ENCODE measurements around the gene LARP4B.

LARP4B gene

DNA sequence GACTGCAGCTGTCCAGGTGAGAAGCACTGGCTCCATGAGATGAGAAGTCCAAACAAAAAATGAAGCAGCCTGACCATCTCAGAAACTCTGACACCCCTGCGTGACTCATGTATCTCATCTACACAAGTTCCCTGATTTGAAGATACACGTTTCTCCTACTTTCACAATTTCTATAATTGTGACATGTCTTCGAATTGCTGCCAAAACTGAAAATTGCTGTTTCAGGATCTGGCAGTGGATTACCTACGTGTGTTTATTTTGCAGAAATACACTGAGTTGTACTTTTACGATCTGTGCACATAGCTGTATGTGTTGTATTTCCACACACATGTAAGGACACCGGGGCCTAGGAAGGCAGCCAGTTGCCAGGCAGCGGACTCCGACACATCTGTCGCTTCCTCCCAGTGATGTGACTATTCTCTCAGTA, 53.2 kb downstream of the LARP4B start:
- no peak overlapping the region for H3K4me3 Mint-ChIP-seq
- H3K9me3 Mint-ChIP-seq, result no peaks in the 10 kb centered on the region
- TF ChIP-seq, protein P1, sequence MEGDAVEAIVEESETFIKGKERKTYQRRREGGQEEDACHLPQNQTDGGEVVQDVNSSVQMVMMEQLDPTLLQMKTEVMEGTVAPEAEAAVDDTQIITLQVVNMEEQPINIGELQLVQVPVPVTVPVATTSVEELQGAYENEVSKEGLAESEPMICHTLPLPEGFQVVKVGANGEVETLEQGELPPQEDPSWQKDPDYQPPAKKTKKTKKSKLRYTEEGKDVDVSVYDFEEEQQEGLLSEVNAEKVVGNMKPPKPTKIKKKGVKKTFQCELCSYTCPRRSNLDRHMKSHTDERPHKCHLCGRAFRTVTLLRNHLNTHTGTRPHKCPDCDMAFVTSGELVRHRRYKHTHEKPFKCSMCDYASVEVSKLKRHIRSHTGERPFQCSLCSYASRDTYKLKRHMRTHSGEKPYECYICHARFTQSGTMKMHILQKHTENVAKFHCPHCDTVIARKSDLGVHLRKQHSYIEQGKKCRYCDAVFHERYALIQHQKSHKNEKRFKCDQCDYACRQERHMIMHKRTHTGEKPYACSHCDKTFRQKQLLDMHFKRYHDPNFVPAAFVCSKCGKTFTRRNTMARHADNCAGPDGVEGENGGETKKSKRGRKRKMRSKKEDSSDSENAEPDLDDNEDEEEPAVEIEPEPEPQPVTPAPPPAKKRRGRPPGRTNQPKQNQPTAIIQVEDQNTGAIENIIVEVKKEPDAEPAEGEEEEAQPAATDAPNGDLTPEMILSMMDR (IDR thresholded peaks at IDR 0.05; ENCODE audit: unreplicated experiment in 3 of 3), result no peak
- H3K27ac Mint-ChIP-seq, result no peak overlapping the region
- H3K27me3 Mint-ChIP-seq (ENCODE audit: low read depth), result no peaks in the 10 kb centered on the region
- H3K4me1 Mint-ChIP-seq, result peaks cover 11% of the 10 kb centered on the region
- H3K36me3 Mint-ChIP-seq (ENCODE audit: low read depth), result peaks cover 61% of the 10 kb centered on the region

DNA sequence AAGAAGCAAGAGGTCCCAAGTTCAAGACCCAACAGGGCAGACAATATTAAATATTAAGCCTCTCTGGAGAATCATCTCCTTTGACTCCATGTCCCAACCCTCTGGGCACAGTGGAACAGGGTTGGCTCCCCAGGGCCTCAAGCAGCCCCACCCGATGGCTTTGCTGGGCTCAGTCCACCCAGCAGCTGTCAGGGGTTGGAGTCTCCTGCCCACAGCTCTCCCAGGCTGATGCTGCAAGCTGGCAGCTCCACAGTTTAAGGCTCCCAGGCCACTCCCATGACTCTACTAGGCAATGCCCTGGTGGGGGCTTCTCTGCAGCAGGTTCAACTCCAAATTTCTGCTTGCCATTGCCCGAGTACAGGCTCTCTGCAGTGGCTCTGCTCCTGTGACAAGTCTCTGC, 55.1 kb downstream of the LARP4B start:
- H3K9me3 Mint-ChIP-seq, result no peaks in the 10 kb centered on the region
- H3K4me3 Mint-ChIP-seq, result no peak overlapping the region
- no peaks in the 10 kb centered on the region for H3K27me3 Mint-ChIP-seq (ENCODE audit: low read depth)
- TF ChIP-seq, protein P1 (IDR thresholded peaks at IDR 0.05; ENCODE audit: unreplicated experiment in 3 of 3), result no peak
- H3K27ac Mint-ChIP-seq, result no peak overlapping the region
- H3K36me3 Mint-ChIP-seq (ENCODE audit: low read depth), result peaks cover 64% of the 10 kb centered on the region
- peaks cover 29% of the 10 kb centered on the region for H3K4me1 Mint-ChIP-seq

DNA sequence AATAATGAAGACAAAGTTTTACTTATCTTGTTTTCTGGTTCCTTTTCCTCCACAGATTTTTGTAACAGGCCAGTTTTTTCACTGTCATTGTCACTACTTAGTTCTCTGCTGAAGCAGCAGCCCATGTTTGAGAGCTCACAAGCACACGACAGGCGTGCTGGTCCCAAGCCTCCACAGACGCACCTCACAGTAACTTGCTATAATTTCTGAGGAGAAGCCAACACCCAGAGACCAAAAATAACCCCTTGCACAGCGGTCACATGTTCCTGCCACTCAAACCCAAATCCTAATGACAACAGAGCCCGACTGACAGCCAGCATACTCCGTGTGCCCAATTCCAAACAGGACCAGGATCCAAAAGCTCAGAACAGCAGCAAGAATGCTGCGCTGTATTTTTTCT, 58.5 kb downstream of the LARP4B start:
- H3K36me3 Mint-ChIP-seq (ENCODE audit: low read depth), result peaks cover 55% of the 10 kb centered on the region
- H3K27ac Mint-ChIP-seq, result peak overlapping the region in 2 of 3 experiments; percentile 46 to 56
- TF ChIP-seq, protein P1 (IDR thresholded peaks at IDR 0.05; ENCODE audit: unreplicated experiment in 3 of 3), result no peak
- H3K4me3 Mint-ChIP-seq, result peak overlapping the region in 1 of 3 experiments; percentile 58
- H3K27me3 Mint-ChIP-seq (ENCODE audit: low read depth), result no peaks in the 10 kb centered on the region
- peaks cover 37% of the 10 kb centered on the region for H3K4me1 Mint-ChIP-seq
- no peaks in the 10 kb centered on the region for H3K9me3 Mint-ChIP-seq

GRCh38 chr10:871951-872403, 59.5 kb downstream of the LARP4B start:
- Mint-ChIP-seq H3K27ac (peak overlapping the region in 1 of 3 experiments; percentile 52), H3K4me1 (peaks cover 43% of the 10 kb centered on the region), H3K9me3 (no peaks in the 10 kb centered on the region), H3K4me3 (no peak overlapping the region), H3K36me3 (ENCODE audit: low read depth) (peaks cover 50% of the 10 kb centered on the region), H3K27me3 (ENCODE audit: low read depth) (no peaks in the 10 kb centered on the region)
- TF ChIP-seq, protein P1 (IDR thresholded peaks at IDR 0.05; ENCODE audit: unreplicated experiment in 3 of 3), result no peak

DNA sequence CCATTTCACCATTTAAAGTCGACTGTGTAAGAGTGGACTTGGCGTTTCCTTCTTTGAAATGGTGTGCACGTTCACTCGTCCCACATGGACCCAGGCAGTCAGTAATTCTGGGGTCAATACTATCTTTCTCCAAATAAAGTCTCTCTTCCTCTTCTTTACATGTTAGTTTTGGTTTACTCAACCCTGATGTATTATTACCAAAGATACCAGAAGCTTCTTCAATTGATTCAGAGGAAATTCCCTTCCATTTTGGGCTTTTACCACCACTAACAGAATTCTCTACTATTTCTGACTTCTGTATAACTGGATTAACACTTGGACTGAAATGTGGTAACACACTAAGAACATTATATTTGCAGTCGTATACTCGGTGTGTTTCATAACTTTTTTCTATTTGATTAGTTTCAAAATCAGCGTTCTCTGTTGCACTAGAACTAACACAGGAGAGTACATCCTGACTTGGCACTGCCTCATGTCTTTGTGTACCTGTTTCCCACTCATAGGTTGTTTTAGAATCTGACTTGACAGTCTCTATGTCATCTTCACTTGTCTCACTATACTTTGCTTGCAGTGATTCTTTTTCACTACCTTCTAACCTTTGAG, 60.8 kb downstream of the LARP4B start:
- Mint-ChIP-seq H3K27ac (no peak overlapping the region), H3K27me3 (ENCODE audit: low read depth) (no peaks in the 10 kb centered on the region), H3K4me3 (no peak overlapping the region), H3K4me1 (peaks cover 47% of the 10 kb centered on the region), H3K9me3 (no peaks in the 10 kb centered on the region), H3K36me3 (ENCODE audit: low read depth) (peaks cover 51% of the 10 kb centered on the region)
- TF ChIP-seq, protein P1 (IDR thresholded peaks at IDR 0.05; ENCODE audit: unreplicated experiment in 3 of 3), result no peak

GRCh38 chr10:869171-869570, 62.3 kb downstream of the LARP4B start:
- no peak overlapping the region for H3K4me3 Mint-ChIP-seq
- no peaks in the 10 kb centered on the region for H3K9me3 Mint-ChIP-seq
- H3K27ac Mint-ChIP-seq, result peak overlapping the region in 1 of 3 experiments; percentile 16
- no peaks in the 10 kb centered on the region for H3K27me3 Mint-ChIP-seq (ENCODE audit: low read depth)
- TF ChIP-seq, protein P1 (IDR thresholded peaks at IDR 0.05; ENCODE audit: unreplicated experiment in 3 of 3), result no peak
- peaks cover 45% of the 10 kb centered on the region for H3K4me1 Mint-ChIP-seq
- peaks cover 53% of the 10 kb centered on the region for H3K36me3 Mint-ChIP-seq (ENCODE audit: low read depth)
